Adipose tissue (tissue), 3 donors: ENCODE results near the gene DCAF8. TPM values are rescaled to one million over a fixed set of nuclear protein-coding genes. Genes with fewer than 3 reads are reported as not detected.

Experiments used
- H3K27ac ChIP-seq: one replicate; pipeline ENCODE4 v1.5.1; 2013; ENCODE audit warnings: low read depth, low read length
- WGBS, 3 donors: extraction: QIAGEN DNeasy Blood & Tissue Kit; methylation state at CpG; one replicate each; pipeline ENCODE4 v1.1.7; 2013; 5-methylcytosine and 5-hydroxymethylcytosine counted together
- polyA plus RNA-seq, 3 donors: library from polyadenylated mRNA; stranded (reverse); fragments of 200-250 nt; gene quantifications; one replicate each; pipeline ENCODE4 v1.2.3, GENCODE V29; 2013
- donor health status: healthy with polysubstance abuse.
- donor health status: Bipolar disorder and iron deficiency.
- donor health status: healthy.

Gene DCAF8
- polyA plus RNA-seq, 3 donors: 61.8 to 105 (median 74.6) TPM

- no peak overlapping the region for H3K27ac ChIP-seq
- WGBS, 3 donors: 91 to 98% (median 96%) methylated on average over 2 of the region's 2 CpGs
Measured at GRCh38 chr1:160237558-160237957, 24.8 kb downstream of the DCAF8 start.

GRCh38 chr1:160236806-160237205 lies 25.5 kb downstream of the DCAF8 start:
- H3K27ac ChIP-seq: no peak overlapping the region
- 87 to 91% (median 90%) methylated on average over 5 of the region's 5 CpGs for WGBS, 3 donors

- H3K27ac ChIP-seq: no peak overlapping the region
Measured at GRCh38 chr1:160232911-160233310, 29.4 kb downstream of the DCAF8 start.

GRCh38 chr1:160228431-160228830 lies 33.9 kb downstream of the DCAF8 start:
- no peak overlapping the region for H3K27ac ChIP-seq

DNA sequence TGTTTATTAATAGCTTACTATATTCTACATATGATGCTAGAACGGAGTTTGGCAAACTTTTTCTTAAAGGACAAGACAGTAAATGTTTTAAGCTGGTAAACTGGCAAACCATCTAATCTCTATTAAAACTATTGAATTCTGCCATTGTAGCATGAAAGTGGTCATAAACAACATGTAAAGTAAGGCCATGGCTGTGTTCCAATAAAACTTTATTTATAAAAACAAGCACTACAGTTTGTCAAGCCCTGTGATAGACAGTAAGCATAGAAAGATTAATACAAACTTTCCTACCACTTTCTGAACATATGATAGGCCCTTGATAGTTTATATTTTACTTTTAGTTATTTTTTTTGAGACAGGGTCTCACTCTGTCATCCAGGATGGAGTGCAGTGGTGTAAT lies 34.8 kb downstream of the DCAF8 start:
- 94 to 100% (median 97%) methylated on average over 1 of the region's 1 CpG for WGBS, 3 donors
- no peak overlapping the region for H3K27ac ChIP-seq

GRCh38 chr1:160227034-160227433 lies 35.3 kb downstream of the DCAF8 start:
- 89 to 96% (median 94%) methylated on average over 4 of the region's 4 CpGs for WGBS, 3 donors
- no peak overlapping the region for H3K27ac ChIP-seq

DNA sequence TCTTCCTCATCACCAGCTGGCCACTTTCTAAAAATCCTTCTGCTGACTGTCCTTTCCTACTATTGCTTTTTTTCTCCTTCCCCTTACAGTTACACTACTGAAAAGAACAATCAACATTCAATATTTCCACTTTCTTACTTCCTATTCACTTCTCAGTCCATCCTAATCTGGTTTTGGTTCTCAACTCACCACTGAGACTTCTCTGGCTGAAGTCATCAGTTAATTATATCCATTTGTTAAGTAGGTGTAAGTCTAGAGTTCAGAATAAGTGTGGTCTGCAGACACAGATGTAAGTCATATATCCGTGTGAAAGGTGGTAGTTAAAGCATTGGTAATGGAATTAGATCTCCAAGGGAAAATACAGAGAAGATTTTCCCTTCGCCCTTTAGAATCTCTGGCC lies 35.7 kb downstream of the DCAF8 start:
- no peak overlapping the region for H3K27ac ChIP-seq
- WGBS, 3 donors: 80 to 93% (median 87%) methylated on average over 2 of the region's 2 CpGs

- 55 to 97% (median 91%) methylated on average over 2 of the region's 2 CpGs for WGBS, 3 donors
- H3K27ac ChIP-seq: no peak overlapping the region
Measured at GRCh38 chr1:160225345-160225744, 37.0 kb downstream of the DCAF8 start.

DNA sequence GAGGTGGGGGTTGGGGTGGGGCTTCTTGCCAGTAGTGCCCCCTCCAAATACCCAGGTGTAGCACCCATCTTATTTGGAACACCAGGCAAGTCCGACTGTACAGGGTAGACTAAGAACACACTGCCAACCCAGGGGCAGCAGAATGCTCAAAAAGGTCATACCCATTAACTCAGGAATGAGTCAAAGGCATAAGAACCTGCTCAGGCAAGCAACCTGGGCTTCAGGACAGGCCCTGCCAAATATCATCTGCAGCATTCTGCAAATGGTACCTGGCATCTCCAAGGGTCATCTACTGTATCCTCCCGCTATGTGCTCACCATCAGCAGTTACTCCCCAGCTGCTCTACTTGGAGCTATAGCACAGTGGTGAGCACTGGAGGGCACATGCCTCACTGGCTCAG lies 37.7 kb downstream of the DCAF8 start:
- WGBS, 3 donors: 84 to 97% (median 94%) methylated on average over 2 of the region's 2 CpGs
- no peak overlapping the region for H3K27ac ChIP-seq

- no peak overlapping the region for H3K27ac ChIP-seq
- WGBS, 3 donors: 82 to 88% (median 85%) methylated on average over 3 of the region's 3 CpGs
Measured at GRCh38 chr1:160222546-160222945, 39.8 kb downstream of the DCAF8 start.

DNA sequence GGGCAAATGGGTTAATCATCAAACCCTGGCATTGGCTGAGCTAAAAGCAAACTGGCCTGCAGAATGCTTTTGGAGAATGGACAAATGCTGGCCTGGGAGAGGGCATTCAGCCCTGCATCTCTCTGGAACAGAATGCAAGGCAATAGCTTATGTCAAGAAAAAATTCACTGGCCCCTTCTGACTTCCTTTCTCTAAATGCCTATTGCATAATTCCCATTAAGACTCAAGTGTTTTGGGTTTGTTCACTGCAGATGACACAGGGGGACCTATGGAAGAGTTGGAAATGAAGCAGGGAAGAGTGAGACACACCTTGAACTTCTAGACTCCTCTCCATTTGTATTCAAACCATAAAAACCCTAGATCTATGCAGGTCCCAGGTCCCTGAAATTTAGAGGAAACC lies 41.3 kb downstream of the DCAF8 start:
- no peak overlapping the region for H3K27ac ChIP-seq

DNA sequence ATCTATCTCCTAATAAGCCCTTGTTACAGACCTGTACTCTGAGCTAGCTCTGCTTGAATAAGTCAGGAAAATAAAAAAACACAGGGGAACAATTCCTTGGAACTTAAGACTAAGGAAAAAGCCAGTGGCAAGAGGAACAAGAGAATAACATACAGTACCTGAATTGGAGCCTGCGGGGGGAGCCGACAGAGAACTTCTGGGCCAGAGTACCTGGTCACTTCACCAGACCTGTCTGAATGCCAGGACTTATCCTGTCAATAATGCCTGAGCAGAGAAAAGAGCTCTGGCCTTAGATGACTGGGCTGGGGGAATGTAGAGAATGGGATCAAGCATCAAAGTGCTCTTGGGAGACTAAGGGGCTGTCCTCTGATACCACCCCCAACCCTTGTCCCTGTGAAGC lies 42.0 kb downstream of the DCAF8 start:
- no peak overlapping the region for H3K27ac ChIP-seq

DNA sequence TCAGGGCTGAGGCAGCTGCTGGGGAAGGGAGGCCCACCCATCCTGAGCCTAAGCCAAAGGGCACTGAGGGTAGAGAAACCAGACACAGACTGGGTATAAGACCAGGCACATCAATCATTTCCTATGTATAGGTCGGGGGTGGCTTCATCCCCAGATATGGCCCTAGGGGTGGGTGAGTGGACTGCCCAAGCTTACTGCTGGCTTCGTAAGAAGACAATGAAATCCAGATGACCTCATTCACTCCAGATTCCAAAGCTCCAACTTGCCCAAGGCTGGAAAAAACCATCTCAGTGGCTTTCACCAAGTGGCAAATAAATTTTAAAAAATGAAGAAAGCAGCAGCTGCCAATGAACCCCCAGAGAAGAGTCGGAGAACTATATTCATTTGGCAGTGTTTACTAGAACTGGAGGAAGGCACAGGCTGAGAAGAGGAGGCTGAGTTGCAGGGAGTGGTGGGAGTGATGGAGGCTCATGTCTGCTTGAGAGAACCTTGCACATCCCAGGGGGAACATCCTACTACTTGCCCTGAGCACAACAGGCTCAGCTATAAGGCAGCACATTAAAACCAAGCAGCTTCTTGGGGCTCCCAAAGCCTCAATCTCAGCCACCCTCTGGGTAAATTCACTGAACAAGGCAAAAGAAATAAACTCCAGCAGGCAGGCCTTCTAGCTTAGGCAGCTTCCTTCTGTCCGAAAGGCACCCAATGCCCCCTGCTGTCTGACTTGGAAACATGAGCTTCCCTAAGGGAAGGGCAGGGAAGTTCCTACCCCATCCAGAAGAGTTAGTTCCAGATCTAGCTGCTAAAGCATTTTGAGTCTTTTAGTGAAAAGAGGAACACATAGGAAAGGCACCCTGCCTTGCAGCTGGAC lies 43.1 kb downstream of the DCAF8 start:
- H3K27ac ChIP-seq: no peak overlapping the region
- 48 to 61% (median 55%) methylated on average over 4 of the region's 4 CpGs for WGBS, 3 donors

More for the DNA sequence above, 42.0 kb downstream of the DCAF8 start:
- 77 to 92% (median 87%) methylated on average over 2 of the region's 2 CpGs for WGBS, 3 donors

DNA sequence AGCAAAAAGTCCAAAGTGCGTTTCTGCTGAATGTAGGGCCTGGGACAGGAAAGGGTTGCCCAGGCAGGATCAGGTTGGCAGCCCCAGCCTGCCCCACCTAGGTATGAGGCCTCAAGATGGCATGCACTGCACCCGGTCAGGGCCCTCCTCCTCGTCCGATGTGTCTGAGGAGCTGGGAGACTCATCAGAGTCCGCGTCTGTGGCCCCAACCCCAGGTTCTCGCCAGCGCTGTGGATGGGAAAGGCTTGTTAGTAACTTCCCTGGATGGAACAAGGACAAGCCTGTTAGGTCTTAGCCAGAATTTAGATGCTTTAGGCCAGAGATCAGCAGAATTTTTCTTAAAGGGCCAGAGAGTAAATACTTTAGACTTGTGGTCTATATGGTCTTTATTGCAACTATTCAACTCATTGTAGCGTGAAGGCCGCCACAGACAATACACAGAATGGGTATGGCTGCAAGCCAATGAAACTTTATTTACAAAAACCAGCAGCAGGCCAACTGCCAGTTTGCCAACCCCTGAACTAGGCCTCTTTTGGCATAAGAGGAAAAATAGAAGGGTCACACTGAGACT lies 44.8 kb downstream of the DCAF8 start:
- H3K27ac ChIP-seq: no peak overlapping the region
- WGBS, 3 donors: 59 to 69% (median 65%) methylated on average over 10 of the region's 10 CpGs

GRCh38 chr1:160216301-160216700 lies 46.0 kb downstream of the DCAF8 start:
- no peak overlapping the region for H3K27ac ChIP-seq

GRCh38 chr1:160214481-160215140 lies 47.7 kb downstream of the DCAF8 start:
- WGBS, 3 donors: 65 to 78% (median 71%) methylated on average over 3 of the region's 3 CpGs
- H3K27ac ChIP-seq: no peak overlapping the region

GRCh38 chr1:160211046-160211790 lies 51.1 kb downstream of the DCAF8 start:
- H3K27ac ChIP-seq: no peak overlapping the region
- WGBS, 3 donors: 81 to 85% (median 84%) methylated on average over 10 of the region's 10 CpGs

DNA sequence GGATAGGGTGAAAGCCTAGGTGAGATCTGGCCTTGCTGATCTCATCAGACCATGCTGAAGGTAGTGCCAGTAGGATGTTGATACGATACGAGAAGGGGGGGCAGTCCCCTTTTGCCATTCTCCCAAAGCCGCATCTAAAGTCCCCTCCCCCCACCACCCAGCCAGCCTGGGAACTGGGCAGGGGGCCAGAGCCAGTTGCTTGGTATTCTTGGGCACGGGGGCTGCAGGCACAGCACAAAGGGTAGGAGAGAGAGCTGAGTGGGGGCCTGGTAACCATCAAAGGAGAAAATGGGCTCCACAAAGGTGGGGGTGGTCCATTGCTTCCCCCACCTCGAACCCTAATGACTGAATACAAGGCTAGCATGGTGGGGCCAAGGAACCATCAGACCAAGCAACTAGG lies 51.8 kb downstream of the DCAF8 start:
- 50 to 68% (median 64%) methylated on average over 5 of the region's 5 CpGs for WGBS, 3 donors
- H3K27ac ChIP-seq: no peak overlapping the region
